IgD-negative memory B cell (primary cell): ENCODE measurements around the gene TRIM36. TPM values are rescaled to one million over a fixed set of nuclear protein-coding genes. Genes with fewer than 3 reads are reported as not detected.

Source experiments
- polyA plus RNA-seq: library from polyadenylated mRNA; unstranded; fragments of 300-500 nt; fragmentation: Illumina TruSeq; gene quantifications from one replicate; pipeline ENCODE4 v1.2.3, GENCODE V29; 2021

TRIM36 gene
- polyA plus RNA-seq, 1 donor from 2014 or later, result not detected

Other genes starting within 250 kb of the TRIM36 start
- gene PGGT1B, start 93.0 kb upstream of the TRIM36 start, polyA plus RNA-seq, result 13.3 TPM
- 10.8 TPM for gene CCDC112, start 126.7 kb upstream of the TRIM36 start, polyA plus RNA-seq